HG02970 (cell line): Measurements from ENCODE around the gene GAPDH.
"Not testable (repeated sequence)": the region's sequence is repeated elsewhere in the genome, so short reads cannot be mapped to it uniquely, and the experiment has no call there.

Experiments used
- ATAC-seq: cut with Tn5 transposase; IDR thresholded peaks from one replicate; pipeline ENCODE4 v1.9.1; 2021; ENCODE audit warnings: mild to moderate bottlenecking, moderate library complexity, moderate number of reproducible peaks; ENCODE audit not compliant: unreplicated experiment, low FRiP score

The GAPDH gene

GRCh38 chr12:6533923-6534694, at the start of gene GAPDH:
Gene GAPDH (plus strand): TSS chr12:6534517. CDS start chr12:6534833, 316 bp downstream.
- peak; percentile 48 for ATAC-seq

DNA sequence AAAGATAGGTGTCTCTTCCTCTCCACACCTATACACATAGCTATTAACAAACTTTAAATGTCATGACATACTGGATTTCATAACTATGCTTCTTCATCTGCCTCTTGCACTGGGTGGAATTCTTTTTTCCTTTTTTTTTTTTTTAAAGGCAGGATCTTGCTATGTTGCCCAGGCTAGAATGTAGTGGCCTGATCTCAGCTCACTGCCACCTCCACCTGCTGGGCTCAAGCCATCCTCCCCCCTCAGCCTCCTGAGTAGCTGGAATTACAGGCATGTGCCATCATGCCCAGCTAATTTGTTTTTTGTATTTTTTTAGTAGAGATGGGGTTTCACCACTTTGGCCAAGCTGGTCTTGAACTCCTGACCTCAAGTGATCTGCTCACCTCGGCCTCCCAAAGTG, 46.1 kb upstream of the GAPDH start:
- no peak for ATAC-seq

DNA sequence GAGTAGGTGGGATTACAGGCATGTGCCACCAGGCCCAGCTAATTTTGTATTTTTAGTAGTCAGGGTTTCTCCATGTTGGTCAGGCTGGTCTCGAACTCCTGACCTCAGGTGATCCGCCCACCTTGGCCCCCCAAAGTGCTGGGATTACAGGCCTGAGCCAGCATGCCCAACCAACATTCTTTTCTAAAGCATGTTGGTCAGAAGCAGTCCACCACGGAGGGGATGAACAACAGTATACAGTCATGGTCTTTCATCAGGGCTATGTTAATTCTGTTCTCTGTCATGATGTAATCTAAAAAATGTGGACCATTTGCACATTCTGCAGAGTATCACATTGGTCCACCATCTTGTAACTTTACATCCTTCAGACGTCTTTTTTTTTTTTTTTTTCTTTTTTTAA, 44.9 kb upstream of the GAPDH start:
- no peak for ATAC-seq

- not testable (repeated sequence) for ATAC-seq
Measured at GRCh38 chr12:6490673-6491072, 43.6 kb upstream of the GAPDH start.

DNA sequence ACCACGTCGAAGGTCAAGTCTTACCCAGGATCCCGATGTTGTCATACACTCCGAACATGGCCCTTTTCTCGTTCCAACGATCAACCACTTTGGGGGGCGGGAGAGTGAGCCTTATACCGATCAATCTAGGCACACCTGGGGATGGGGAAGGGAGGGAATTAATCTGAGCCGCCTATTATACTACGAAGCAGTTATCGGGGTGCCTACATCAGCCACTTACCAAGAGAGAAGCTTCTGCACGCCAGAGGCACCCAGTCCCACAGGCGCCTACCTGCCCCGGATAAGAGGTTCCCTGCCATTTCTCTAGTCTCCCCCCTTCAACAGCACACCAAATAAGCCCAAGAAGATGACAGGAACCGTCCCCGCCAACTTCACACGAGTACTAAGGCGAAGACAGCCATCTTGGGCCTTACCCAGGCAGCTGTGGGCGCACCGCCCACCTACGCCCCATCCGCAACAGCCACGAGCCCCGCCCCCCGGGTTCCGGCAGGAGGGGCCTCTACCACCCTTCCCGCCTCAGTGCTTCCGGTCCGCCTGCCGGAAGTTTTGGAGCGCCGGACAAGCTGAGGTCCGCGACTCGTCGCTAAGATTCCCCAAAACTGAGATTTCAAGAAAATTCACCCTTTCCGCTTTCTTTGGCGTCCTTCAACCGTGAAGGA, 41.4 kb upstream of the GAPDH start, which contains the start of gene MRPL51:
Gene MRPL51, minus strand, starts transcription at position 425 of the 659 bp plus-strand sequence. Its CDS starts 126 bp downstream, at position 299.
- ATAC-seq: peak; percentile 62

DNA sequence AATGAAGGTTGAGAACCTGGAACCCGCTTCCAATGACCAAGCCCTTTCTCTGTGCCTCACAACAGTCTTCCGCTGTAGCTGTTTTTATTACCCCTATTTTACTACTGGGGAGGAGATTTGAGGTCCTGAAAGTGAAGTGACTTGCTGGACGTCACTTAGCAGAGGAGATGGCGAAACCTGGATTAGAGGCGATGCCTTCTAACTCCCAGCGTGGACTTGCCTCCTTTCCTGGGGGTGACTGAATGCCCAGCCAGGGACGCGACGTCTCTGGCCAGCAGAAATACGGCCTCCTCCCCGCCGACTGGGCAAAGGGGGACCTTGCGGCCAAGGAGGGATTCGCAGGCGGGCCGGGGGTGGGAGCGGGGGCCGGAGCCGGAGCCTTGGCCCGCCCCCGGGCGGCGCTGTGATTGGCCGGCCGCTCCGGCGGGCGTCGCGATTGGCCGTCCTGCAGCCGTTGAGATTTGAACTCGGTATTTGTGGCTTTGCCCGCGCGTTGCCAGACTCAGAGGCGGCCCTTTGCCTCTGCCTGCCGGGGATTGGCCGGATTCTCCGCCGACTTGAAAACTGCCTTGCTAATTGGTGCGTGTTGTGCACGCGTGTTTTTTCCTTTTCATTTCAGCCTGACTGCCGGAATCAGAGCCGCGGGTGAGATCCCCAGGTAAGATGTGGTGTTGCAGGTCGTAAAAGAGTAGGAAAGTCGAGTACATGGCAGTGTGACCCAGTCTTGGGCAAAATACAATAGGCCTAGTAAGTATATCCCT, 40.6 kb upstream of the GAPDH start, which contains the start of gene NCAPD2:
Gene NCAPD2, plus strand, starts transcription at position 606 of the 761 bp plus-strand sequence. CDS start 997 bp downstream, outside the sequence.
- peak; percentile 87 for ATAC-seq

DNA sequence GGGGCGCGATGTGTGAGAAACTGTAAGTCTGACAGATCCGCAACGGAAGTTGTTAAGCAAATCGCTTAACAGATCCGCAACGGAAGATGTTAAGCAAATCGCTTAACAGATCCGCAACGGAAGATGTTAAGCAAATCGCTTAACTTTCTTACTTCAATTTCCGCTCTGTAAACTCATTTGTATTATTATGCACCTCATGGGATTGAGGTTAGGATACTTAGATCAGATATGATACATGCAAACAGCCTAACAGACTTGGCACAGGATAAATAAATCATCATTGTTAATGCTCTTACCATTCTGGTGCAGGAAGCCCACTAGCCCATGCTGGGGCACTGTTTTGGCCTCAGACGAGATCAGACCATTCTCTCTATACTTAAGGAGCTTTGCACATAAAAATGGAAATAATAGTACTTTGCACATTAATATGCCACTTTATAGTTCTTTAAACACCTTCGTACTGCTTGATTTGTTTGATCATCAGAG, 40.0 kb upstream of the GAPDH start:
- ATAC-seq: peak; percentile 39

DNA sequence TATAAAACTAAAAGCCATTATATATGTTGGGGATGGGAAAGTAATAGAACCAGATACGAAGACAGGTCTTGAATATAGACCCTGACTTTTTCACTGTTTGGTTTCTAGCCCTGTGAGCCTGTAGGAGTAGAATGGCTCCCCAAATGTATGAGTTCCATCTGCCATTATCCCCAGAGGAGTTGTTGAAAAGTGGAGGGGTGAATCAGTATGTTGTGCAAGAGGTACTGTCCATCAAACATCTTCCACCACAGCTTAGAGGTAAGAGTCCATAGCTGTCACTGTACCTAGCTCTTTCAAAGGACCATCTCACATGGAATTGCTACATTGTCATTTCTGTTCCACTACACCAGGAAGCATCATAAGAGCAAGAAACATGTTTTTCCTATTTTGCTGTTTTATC, 39.3 kb upstream of the GAPDH start:
- no peak for ATAC-seq

DNA sequence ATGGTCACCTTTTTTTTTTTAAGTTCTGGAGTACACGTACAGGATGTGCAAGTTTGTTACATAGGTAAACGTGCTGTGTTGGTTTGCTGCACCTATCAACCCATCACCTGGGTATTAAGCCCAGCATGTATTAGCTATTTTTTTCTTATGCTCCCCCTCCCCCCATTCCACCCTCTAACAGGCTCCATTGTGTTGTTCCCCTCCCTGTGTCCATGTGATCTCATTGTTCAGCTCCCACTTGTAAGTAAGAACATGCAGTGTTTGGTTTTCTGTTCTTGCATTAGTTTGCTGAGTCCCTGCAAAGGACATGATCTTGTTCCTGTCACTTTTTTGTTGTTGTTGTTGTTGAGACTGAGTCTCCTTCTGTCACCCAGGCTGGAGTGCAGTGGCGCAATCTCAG, 37.0 kb upstream of the GAPDH start:
- not testable (repeated sequence) for ATAC-seq

- ATAC-seq: no peak
Measured at GRCh38 chr12:6500466-6500865, 33.9 kb upstream of the GAPDH start.

- ATAC-seq: no peak
Measured at GRCh38 chr12:6507102-6507998, 27.0 kb upstream of the GAPDH start.

GRCh38 chr12:6508087-6508486, 26.2 kb upstream of the GAPDH start:
- ATAC-seq: no peak

DNA sequence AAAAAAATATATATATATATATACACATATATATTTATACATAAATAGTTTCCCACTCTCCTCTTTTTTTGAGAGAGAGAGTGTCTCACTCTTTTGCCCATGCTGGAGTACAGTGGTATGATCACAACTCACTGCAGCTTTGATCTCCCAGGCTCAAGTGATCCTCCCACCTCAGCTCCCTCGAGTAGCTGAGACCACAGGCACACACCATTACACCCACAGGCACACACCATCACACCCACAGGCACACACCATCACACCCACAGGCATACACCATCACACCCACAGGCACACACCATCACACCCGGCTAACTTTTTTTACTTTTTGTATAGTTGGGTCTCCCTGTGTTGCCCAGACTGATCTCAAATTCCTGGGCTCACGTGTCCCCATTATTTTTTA, 14.1 kb upstream of the GAPDH start:
- ATAC-seq: no peak

- no peak for ATAC-seq
Measured at GRCh38 chr12:6522193-6522592, 12.1 kb upstream of the GAPDH start.

- ATAC-seq: no peak
Measured at GRCh38 chr12:6523708-6524107, 10.6 kb upstream of the GAPDH start.

GRCh38 chr12:6524648-6525047, 9.7 kb upstream of the GAPDH start:
- no peak for ATAC-seq

DNA sequence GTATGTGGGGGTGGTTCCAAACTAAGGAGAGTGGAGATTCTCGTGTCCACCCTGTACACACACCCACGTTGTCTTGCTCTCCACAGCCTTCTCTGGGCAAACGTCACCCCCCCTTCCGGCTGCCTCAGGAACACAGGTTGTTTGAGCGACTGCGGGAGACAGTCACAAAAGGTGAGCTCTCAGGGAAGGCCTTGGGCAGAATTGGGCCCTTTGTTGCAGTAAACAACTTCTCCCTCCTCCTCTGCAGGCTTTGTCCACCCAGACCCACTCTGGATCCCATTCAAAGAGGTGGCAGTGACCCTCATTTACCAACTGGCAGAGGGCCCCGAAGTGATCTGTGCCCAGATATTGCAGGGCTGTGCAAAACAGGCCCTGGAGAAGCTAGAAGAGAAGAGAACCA, 8.1 kb upstream of the GAPDH start:
- ATAC-seq: no peak

- ATAC-seq: no peak
Measured at GRCh38 chr12:6526766-6527525, 7.4 kb upstream of the GAPDH start.

DNA sequence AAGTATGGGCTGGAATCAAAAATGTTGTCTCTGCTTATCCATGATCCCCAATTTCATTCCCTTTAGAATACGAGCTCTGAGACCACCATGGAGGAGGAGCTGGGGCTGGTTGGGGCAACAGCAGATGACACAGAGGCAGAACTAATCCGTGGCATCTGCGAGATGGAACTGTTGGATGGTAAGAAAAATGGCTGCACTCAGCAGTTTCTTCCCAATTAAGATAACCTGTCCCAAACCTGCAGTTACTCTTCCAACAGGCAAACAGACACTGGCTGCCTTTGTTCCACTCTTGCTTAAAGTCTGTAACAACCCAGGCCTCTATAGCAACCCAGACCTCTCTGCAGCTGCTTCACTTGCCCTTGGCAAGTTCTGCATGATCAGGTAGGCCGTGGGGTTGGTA, 6.6 kb upstream of the GAPDH start:
- ATAC-seq: no peak
